Right lobe of liver (tissue), 6 donors: ENCODE results near the gene CDX1. TPM values are rescaled to one million over a fixed set of nuclear protein-coding genes. Genes with fewer than 3 reads are reported as not detected.

Source experiments
- ATAC-seq, 4 donors: fragments of 200-7000 bp; cut with Tn5 transposase; one replicate each; pipeline ENCODE4 v1.9.1; 2020; ENCODE audit warnings: mild to moderate bottlenecking in 4 of 4, moderate library complexity in 4 of 4
- DNase-seq, 3 donors: peaks; one replicate each; pipeline ENCODE4 v3.0.0-alpha.2; 2020
- H3K27ac ChIP-seq, 3 donors: fragments of 200-600 bp; one replicate each; pipeline ENCODE4 v1.8.0; 2022
- H3K27me3 ChIP-seq, 2 donors: fragments of 200-600 bp; one replicate each; pipeline ENCODE4 v1.8.0; 2022
- H3K36me3 ChIP-seq, 4 donors: fragments of 200-600 bp; sonication (generic) in 1 of 4; one replicate each; pipeline versions ENCODE4 v1.5.1 to v1.8.0; 2017 to 2022; ENCODE audit warnings: control low read depth in 1 of 4
- H3K4me1 ChIP-seq, 4 donors: fragments of 200-600 bp; sonication (generic) in 1 of 4; one replicate each; pipeline versions ENCODE4 v1.5.1 to v1.8.0; 2017 to 2022; ENCODE audit warnings: control low read depth in 1 of 4
- H3K4me3 ChIP-seq, 3 donors: fragments of 200-600 bp; one replicate each; pipeline ENCODE4 v1.8.0; 2022
- H3K9me3 ChIP-seq, 4 donors: fragments of 200-600 bp; sonication (generic) in 1 of 4; one replicate each; pipeline versions ENCODE4 v1.5.1 to v1.8.0; 2017 to 2022; ENCODE audit warnings: control low read depth in 1 of 4
- POLR2A ChIP-seq: fragments of 450-650 bp; IDR thresholded peaks from one replicate; pipeline ENCODE4 v1.6.1; 2017; ENCODE audit warnings: antibody characterized with exemption, mild to moderate bottlenecking
- WGBS: methylation state at CpG from one replicate; pipeline ENCODE4 v1.1.6; 2018; ENCODE audit warnings: low coverage, low lambda C conversion rate; ENCODE audit not compliant: insufficient coverage; ENCODE audit errors: missing lambda C conversion rate; 5-methylcytosine and 5-hydroxymethylcytosine counted together
- intact Hi-C, 2 donors: fragments of 100-400 bp; cut with DNase I; formaldehyde crosslinking; loops; one replicate each; pipeline versions ENCODE4 v1.11.2 to v1.14.1; 2022
- total RNA-seq, 6 experiments: library from RNA; depleted of rRNA in 2 of 6; stranded (reverse); fragments of >200 nt in 2 of 6; fragmentation: NEBNext Ultra II Directional in 3 of 6; extraction: Animal tissue kit (Norgen Biotek cat#: 25700) in 3 of 6; gene quantifications; one replicate each; pipeline versions ENCODE4 v1.1.0 to v1.2.4, GENCODE V29; 2016 to 2023
- TF ChIP-seq, protein P1 (sequence below), 4 donors: fragments of 200-600 bp in 3 of 4; fragments of 450-650 bp in 1 of 4; IDR thresholded peaks; one replicate each; pipeline versions ENCODE4 v1.5.1 to v1.8.0; 2016 to 2022; ENCODE audit warnings: antibody characterized with exemption in 4 of 4, mild to moderate bottlenecking in 2 of 4
- donor health status: DM: no; HTN: yes; CAD: no.
- donor health status: DM: no; HTN: no; CAD: no.
- donor health status: DM: no; HTN: no; CAD: no.
- donor health status: DM: no; HTN: yes; CAD: no.
- donor health status: DM: no; HTN: yes; CAD: no.

CDX1 gene
- total RNA-seq, 6 experiments from 2014 or later = not detected

DNA sequence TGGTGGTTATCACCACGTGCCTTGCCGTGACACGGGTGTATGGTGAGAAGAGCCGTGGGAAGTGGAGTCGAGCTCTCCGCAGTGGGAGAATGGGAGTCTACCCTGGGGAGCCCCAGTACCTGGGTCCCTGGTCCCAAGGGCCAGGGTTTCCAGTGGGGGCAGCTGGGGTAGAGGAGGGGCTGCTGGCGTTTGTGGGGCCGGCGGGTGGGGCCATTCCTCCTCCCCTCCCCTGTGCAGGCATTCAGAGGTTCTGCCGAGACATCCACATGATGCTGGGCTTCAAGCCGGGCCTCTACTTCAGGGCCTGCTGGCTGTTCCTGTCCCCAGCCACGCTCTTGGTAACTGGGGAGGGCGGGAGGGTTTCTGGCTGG is 38.0 kb downstream of the CDX1 start:
- DNase-seq (no peak), ATAC-seq (no peak)
- intact Hi-C loops = no loop called here
- TF ChIP-seq POLR2A = no peak
- TF ChIP-seq, protein P1, sequence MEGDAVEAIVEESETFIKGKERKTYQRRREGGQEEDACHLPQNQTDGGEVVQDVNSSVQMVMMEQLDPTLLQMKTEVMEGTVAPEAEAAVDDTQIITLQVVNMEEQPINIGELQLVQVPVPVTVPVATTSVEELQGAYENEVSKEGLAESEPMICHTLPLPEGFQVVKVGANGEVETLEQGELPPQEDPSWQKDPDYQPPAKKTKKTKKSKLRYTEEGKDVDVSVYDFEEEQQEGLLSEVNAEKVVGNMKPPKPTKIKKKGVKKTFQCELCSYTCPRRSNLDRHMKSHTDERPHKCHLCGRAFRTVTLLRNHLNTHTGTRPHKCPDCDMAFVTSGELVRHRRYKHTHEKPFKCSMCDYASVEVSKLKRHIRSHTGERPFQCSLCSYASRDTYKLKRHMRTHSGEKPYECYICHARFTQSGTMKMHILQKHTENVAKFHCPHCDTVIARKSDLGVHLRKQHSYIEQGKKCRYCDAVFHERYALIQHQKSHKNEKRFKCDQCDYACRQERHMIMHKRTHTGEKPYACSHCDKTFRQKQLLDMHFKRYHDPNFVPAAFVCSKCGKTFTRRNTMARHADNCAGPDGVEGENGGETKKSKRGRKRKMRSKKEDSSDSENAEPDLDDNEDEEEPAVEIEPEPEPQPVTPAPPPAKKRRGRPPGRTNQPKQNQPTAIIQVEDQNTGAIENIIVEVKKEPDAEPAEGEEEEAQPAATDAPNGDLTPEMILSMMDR (IDR thresholded peaks at IDR 0.05) = no peak
- H3K4me1 ChIP-seq = no peaks in the 10 kb centered on the region
- no peaks in the 10 kb centered on the region for H3K36me3 ChIP-seq
- no peak overlapping the region for H3K27ac ChIP-seq
- no peaks in the 10 kb centered on the region for H3K9me3 ChIP-seq
- no CpG with 5 or more reads among the region's 13 CpGs for WGBS
- H3K4me3 ChIP-seq = no peak overlapping the region
- H3K27me3 ChIP-seq = no peaks in the 10 kb centered on the region

DNA sequence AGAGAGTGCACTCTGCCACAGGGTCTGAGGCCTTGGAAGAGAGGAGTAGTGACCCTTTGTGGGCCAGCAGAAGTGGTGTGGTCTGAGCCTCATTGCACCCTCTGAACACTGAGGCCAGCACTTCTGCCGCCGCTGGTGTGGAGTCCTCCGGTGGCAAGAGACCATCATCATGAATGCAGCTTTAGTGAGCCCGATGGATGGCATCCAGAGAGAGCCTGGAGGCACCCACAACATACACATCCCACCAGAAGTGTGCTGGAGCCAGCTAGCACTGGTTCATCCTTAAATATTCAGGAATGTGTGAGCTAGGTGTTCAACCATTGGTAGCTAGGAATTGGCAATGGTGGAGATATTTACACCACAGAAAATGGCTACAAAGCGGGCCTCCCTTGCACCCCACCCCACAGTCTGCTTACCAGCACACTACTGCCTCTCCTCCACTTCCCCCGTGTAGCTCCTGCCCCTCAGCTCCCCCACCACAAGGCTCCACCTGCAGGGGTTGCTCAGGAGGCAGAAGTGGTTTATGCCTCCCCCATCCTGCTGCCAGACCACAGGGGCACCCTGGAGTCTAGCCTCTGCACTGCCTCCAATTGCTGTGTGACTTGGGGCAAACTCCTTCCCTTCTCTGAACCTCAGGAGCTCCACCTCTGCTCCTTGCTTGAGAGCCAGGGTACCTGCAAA is 39.7 kb downstream of the CDX1 start:
- no peaks in the 10 kb centered on the region for H3K4me1 ChIP-seq
- intact Hi-C loops = no loop called here
- no peak for TF ChIP-seq POLR2A
- TF ChIP-seq, protein P1 (IDR thresholded peaks at IDR 0.05) = no peak
- no peak overlapping the region for H3K27ac ChIP-seq
- H3K36me3 ChIP-seq = no peaks in the 10 kb centered on the region
- DNase-seq (no peak), ATAC-seq (no peak)
- H3K27me3 ChIP-seq = no peaks in the 10 kb centered on the region
- H3K9me3 ChIP-seq = no peaks in the 10 kb centered on the region
- WGBS = 86% methylated on average over 5 of the region's 6 CpGs
- no peak overlapping the region for H3K4me3 ChIP-seq

DNA sequence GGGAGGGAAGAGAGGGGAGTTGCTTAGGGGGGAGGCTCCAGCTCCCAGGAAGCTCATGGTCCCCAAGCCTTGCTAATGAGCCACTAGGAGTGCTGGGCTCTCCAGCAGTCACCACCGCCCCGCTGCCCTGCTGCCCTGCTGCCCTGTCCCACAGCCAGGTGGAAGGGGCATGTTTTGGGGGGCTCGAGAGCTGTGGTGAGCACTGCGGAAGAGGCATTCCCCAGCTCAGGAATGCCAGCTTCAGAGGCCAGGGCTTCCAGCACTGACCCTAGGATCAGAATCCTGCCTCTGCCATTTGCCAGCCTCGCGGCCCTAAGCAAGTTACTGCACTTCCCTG is 40.2 kb downstream of the CDX1 start:
- Histone ChIP-seq H3K4me3 (no peak overlapping the region), H3K4me1 (no peaks in the 10 kb centered on the region), H3K27me3 (no peaks in the 10 kb centered on the region), H3K9me3 (no peaks in the 10 kb centered on the region), H3K27ac (no peak overlapping the region), H3K36me3 (no peaks in the 10 kb centered on the region)
- ATAC-seq (no peak), DNase-seq (no peak)
- TF ChIP-seq, protein P1 (IDR thresholded peaks at IDR 0.05) = no peak
- TF ChIP-seq POLR2A = no peak
- WGBS = no CpG with 5 or more reads among the region's 6 CpGs
- intact Hi-C loops = no loop called here

DNA sequence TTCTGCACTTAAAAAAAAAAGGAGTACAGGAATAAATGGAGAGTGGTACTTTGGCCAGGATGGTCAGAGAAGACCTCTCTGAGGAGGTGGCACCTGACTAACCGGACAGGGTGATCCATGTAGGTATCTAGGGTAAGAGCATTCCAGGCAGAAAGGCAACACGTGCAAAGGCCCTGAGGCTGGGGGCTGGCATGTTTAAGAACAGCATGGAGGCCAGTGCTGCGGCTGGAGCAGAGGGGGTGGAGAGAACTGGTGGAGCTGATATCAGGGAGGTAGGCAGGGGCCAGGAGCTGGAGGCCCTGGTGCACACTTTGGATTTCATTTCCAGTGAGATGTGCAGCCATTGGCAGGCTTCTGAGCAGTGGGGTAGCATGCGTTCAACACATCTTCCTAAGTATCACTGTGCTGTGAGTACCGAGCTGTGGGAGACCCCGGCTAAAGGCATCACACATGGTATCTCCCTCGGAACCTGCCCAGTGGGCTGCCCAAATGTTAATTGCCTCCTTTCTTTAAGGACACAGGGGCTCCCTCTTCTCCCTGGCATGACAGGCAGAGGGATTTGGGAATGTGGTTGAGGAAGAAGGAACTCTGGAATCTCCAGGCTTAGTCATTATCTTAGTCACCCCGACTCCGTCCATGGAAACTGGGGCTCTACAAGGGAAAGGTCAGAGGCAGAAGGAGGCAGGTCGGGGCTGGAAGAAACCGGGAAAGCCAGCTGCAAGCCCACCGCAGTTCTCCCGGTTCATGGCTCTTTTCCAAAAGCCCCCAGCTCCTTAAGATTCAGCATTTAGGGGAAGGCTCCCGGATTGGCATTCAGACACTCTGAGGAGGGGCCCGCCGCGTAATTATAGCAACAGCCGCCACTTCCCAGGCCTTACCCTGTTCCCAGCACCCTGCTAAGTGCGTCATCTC is 41.9 kb downstream of the CDX1 start:
- no peak for ATAC-seq
- H3K9me3 ChIP-seq = no peaks in the 10 kb centered on the region
- H3K36me3 ChIP-seq = no peaks in the 10 kb centered on the region
- no peaks in the 10 kb centered on the region for H3K27me3 ChIP-seq
- no peak overlapping the region for H3K27ac ChIP-seq
- WGBS = 67% methylated on average over 14 of the region's 19 CpGs
- no peaks in the 10 kb centered on the region for H3K4me1 ChIP-seq
- DNase-seq = no peak
- intact Hi-C loops = no loop called here
- H3K4me3 ChIP-seq = no peak overlapping the region
- TF ChIP-seq, protein P1 (IDR thresholded peaks at IDR 0.05) = no peak
- TF ChIP-seq POLR2A = no peak
